PC-9 (cell line): ENCODE results near the gene HAX1. TPM values are rescaled to one million over a fixed set of nuclear protein-coding genes. Genes with fewer than 3 reads are reported as not detected.

ENCODE experiments used
- BruUV-seq: library from RNA; stranded (reverse); fragments of 400-500 nt; replicated peaks from 2 replicates; lab custom pipeline; 2021; lab: Mats Ljungman, UMichigan
- CTCF ChIA-PET: fragments of 300-600 bp; sonication (Branson Sonifier 250); formaldehyde crosslinking; loops from one replicate; lab custom pipeline; 2022; ENCODE audit warnings: antibody characterized with exemption; lab: Charles Lee
- POLR2A ChIA-PET: fragments of 300-600 bp; sonication (Branson Sonifier 250); formaldehyde crosslinking; loops from one replicate; lab custom pipeline; 2022; ENCODE audit warnings: antibody characterized with exemption; ENCODE audit not compliant: unreplicated experiment; lab: Charles Lee
- DNase-seq, 2 experiments: peaks; one replicate each; pipeline versions ENCODE4 v3.0.0 to v3.0.0-alpha.2; 2015 to 2022; ENCODE audit warnings: mixed read lengths in 1 of 2
- H2AFZ ChIP-seq: fragments of 200-600 bp; sonication (generic); 2 replicates; pipeline ENCODE4 v1.8.1; 2017; ENCODE audit warnings: antibody characterized with exemption
- H3F3A ChIP-seq: fragments of 200-600 bp; sonication (generic); 2 replicates; pipeline ENCODE4 v1.8.1; 2017; ENCODE audit warnings: antibody characterized with exemption, mild to moderate bottlenecking, low read depth; ENCODE audit not compliant: insufficient read depth
- H3K27ac ChIP-seq: fragments of 200-600 bp; sonication (generic); 2 replicates; pipeline ENCODE4 v1.6.1; 2016; ENCODE audit warnings: mixed run types
- H3K27me3 ChIP-seq: fragments of 200-600 bp; sonication (generic); 2 replicates; pipeline ENCODE4 v1.6.1; 2016; ENCODE audit warnings: low read depth, mixed run types; ENCODE audit not compliant: insufficient read depth
- H3K36me3 ChIP-seq: fragments of 200-600 bp; sonication (generic); 2 replicates; pipeline ENCODE4 v1.6.1; 2016; ENCODE audit warnings: low read depth, mixed run types
- H3K4me1 ChIP-seq: fragments of 200-600 bp; sonication (generic); replicated peaks from 2 replicates; pipeline ENCODE4 v1.6.1; 2016; ENCODE audit warnings: mixed run types; ENCODE audit not compliant: insufficient read depth
- H3K4me2 ChIP-seq: fragments of 200-600 bp; sonication (generic); 2 replicates; pipeline ENCODE4 v1.6.1; 2017; ENCODE audit warnings: mixed run types
- H3K4me3 ChIP-seq: fragments of 200-600 bp; sonication (generic); 2 replicates; pipeline ENCODE4 v1.6.1; 2016; ENCODE audit warnings: mixed run types
- H3K79me2 ChIP-seq: fragments of 200-600 bp; sonication (generic); 2 replicates; pipeline ENCODE4 v1.6.1; 2017; ENCODE audit warnings: low read depth, mixed run types
- H3K9me2 ChIP-seq: fragments of 200-600 bp; sonication (generic); 2 replicates; pipeline ENCODE4 v1.8.1; 2017; ENCODE audit warnings: mild to moderate bottlenecking; ENCODE audit not compliant: insufficient read depth
- H3K9me3 ChIP-seq: fragments of 200-600 bp; sonication (generic); 2 replicates; pipeline ENCODE4 v1.8.1; 2016; ENCODE audit warnings: low read depth; ENCODE audit not compliant: insufficient read depth
- H4K20me1 ChIP-seq: fragments of 200-600 bp; sonication (generic); 2 replicates; pipeline ENCODE4 v1.8.1; 2017; ENCODE audit not compliant: insufficient read depth
- EZH2 ChIP-seq: fragments of 200-600 bp; sonication (generic); IDR thresholded peaks from 2 replicates; pipeline ENCODE4 v1.8.0; 2017; ENCODE audit warnings: antibody characterized with exemption, low read depth
- intact Hi-C: fragments of 100-400 bp; cut with micrococcal nuclease; formaldehyde crosslinking; loops from one replicate; pipeline ENCODE4 v1.10.0; 2022; ENCODE audit not compliant: unreplicated experiment
- total RNA-seq: library from RNA; stranded (reverse); gene quantifications from 2 replicates; pipeline ENCODE4 v1.2.3, GENCODE V29; 2021
- TF ChIP-seq, protein P1 (sequence below): fragments of 200-600 bp; sonication (generic); conservative IDR thresholded peaks from 2 replicates; pipeline ENCODE4 v1.6.1; 2017; ENCODE audit warnings: mixed run types, antibody characterized with exemption, mild to moderate bottlenecking, moderate library complexity

Gene HAX1
- total RNA-seq, 1 experiment from 2014 or later, result 92.3 TPM

GRCh38 chr1:154288661-154289060, 16.2 kb downstream of the HAX1 start:
- POLR2A ChIA-PET, result no interaction called here
- TF ChIP-seq, protein P1, sequence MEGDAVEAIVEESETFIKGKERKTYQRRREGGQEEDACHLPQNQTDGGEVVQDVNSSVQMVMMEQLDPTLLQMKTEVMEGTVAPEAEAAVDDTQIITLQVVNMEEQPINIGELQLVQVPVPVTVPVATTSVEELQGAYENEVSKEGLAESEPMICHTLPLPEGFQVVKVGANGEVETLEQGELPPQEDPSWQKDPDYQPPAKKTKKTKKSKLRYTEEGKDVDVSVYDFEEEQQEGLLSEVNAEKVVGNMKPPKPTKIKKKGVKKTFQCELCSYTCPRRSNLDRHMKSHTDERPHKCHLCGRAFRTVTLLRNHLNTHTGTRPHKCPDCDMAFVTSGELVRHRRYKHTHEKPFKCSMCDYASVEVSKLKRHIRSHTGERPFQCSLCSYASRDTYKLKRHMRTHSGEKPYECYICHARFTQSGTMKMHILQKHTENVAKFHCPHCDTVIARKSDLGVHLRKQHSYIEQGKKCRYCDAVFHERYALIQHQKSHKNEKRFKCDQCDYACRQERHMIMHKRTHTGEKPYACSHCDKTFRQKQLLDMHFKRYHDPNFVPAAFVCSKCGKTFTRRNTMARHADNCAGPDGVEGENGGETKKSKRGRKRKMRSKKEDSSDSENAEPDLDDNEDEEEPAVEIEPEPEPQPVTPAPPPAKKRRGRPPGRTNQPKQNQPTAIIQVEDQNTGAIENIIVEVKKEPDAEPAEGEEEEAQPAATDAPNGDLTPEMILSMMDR, result no peak
- TF ChIP-seq EZH2, result no peak
- Histone ChIP-seq H3K79me2 (no peaks in the 10 kb centered on the region), H3K4me2 (no peak overlapping the region), H3K27me3 (peaks cover 24% of the 10 kb centered on the region; the same call in 1 of the 2 replicates), H3K36me3 (no peaks in the 10 kb centered on the region), H3K9me2 (no peaks in the 10 kb centered on the region), H3K9me3 (no peaks in the 10 kb centered on the region; the same call in 1 of the 2 replicates), H3K4me1 (no peaks in the 10 kb centered on the region), H3K27ac (no peak overlapping the region), H2AFZ (no peak overlapping the region), H4K20me1 (no peaks in the 10 kb centered on the region), H3K4me3 (no peak overlapping the region), H3F3A (no peaks in the 10 kb centered on the region)
- intact Hi-C loops, result no loop called here
- no peak for DNase-seq
- BruUV-seq, result no TSS peak
- CTCF ChIA-PET, result no interaction called here

DNA sequence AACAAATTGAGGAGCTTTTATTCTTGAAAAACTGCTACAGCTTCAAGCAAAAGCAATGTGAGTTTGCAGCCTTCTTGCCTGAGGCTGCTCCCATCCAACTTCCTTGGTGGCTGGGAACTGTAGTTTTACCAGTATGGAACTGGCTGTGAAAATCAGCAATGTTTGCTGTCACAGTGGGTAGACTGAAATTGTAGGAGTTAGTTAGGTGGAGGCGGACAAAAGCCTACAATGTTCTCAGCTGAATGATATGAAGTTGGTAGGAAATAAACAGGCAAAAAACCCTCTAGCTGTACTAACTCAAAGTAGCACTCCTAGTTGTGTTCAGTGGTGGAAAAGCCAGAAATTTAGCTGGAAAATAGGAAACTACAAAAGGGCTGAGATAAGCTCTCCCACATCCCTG, 18.5 kb downstream of the HAX1 start:
- no TSS peak for BruUV-seq
- Histone ChIP-seq H3K9me2 (no peaks in the 10 kb centered on the region), H3K4me2 (no peak overlapping the region), H3K4me3 (no peak overlapping the region), H4K20me1 (no peaks in the 10 kb centered on the region), H3K27ac (no peak overlapping the region), H3F3A (no peaks in the 10 kb centered on the region; the same call in 1 of the 2 replicates), H2AFZ (no peak overlapping the region), H3K27me3 (peaks cover 24% of the 10 kb centered on the region; the same call in 1 of the 2 replicates), H3K79me2 (no peaks in the 10 kb centered on the region), H3K36me3 (no peaks in the 10 kb centered on the region), H3K9me3 (peaks cover 14% of the 10 kb centered on the region), H3K4me1 (no peaks in the 10 kb centered on the region)
- TF ChIP-seq EZH2, result no peak
- TF ChIP-seq, protein P1, result no peak
- DNase-seq, result no peak
- intact Hi-C loops, result no loop called here
- ChIA-PET CTCF (no interaction called here), POLR2A (interaction anchor here (0.5 kb wide), 1 partner anchor 37 kb away, joined by 6 read pairs; no protein-coding TSS in a partner anchor)

DNA sequence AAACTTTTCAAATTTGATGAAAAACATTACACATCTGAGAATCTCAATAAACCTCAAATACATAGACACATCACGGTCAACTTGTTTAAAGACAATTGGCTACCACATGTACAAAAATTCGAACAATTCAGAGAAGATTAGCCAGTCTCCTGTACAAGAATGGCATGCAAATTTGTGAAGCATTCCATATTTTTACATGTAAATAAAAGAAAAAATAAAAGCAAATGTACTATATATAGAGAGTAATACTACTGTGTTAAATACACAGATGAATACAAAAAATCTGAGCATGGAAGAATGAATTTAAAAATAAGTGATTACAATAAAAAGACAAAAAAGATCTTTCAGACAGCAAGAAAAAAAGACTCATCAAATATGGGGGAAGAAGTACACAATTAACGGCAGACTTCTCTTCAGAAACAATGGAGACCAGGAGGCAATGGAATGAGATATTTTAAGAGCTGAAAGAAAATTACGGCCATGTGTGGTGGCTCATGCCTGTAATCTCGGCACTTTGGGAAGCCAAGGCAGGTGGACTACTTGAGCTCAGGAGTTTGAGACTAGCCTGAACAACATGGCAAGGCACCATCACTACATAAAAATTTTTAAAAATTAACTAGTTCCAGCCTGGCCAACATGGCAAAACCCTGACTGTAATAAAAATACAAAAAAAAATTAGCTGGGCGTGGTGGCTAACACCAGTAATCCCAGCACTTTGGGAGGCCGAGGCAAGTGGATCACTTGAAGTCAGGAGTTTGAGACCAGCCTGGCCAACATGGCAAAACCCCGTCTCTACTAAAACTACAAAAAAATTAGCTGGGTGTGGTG, 23.2 kb downstream of the HAX1 start:
- H3F3A ChIP-seq, result no peaks in the 10 kb centered on the region; the same call in none of the 2 replicates
- H4K20me1 ChIP-seq, result no peaks in the 10 kb centered on the region
- no peak overlapping the region for H3K4me3 ChIP-seq
- CTCF ChIA-PET, result no interaction called here
- no peak for DNase-seq
- BruUV-seq, result no TSS peak
- H3K79me2 ChIP-seq, result no peaks in the 10 kb centered on the region
- H3K9me3 ChIP-seq, result peaks cover 17% of the 10 kb centered on the region
- intact Hi-C loops, result no loop called here
- POLR2A ChIA-PET, result no interaction called here
- TF ChIP-seq, protein P1, result no peak
- no peak for TF ChIP-seq EZH2
- no peaks in the 10 kb centered on the region for H3K9me2 ChIP-seq
- H3K4me1 ChIP-seq, result no peaks in the 10 kb centered on the region
- no peak overlapping the region for H3K27ac ChIP-seq
- peaks cover 11% of the 10 kb centered on the region; the same call in 1 of the 2 replicates for H3K27me3 ChIP-seq
- H2AFZ ChIP-seq, result no peak overlapping the region
- H3K4me2 ChIP-seq, result no peak overlapping the region
- H3K36me3 ChIP-seq, result no peaks in the 10 kb centered on the region
